Neural progenitor cell (in vitro differentiated cells): ENCODE results near the gene NCKIPSD. TPM values are rescaled to one million over a fixed set of nuclear protein-coding genes. Genes with fewer than 3 reads are reported as not detected.
"Not testable (repeated sequence)": the region's sequence is repeated elsewhere in the genome, so short reads cannot be mapped to it uniquely, and the experiment has no call there.

Experiments used
- DNase-seq: peaks from one replicate; pipeline ENCODE4 v3.0.0-alpha.2; 2016; ENCODE audit warnings: low spot score
- H2AFZ ChIP-seq: fragments of 200-600 bp; sonication (generic); replicated peaks from 2 replicates; pipeline ENCODE4 v1.6.1; 2016; ENCODE audit warnings: antibody characterized with exemption
- H3F3A ChIP-seq: fragments of 200-600 bp; sonication (generic); 2 replicates; pipeline ENCODE4 v1.6.1; 2016; ENCODE audit warnings: antibody characterized with exemption, low read depth
- H3K27ac ChIP-seq: fragments of 200-600 bp; sonication (generic); 2 replicates; pipeline ENCODE4 v1.5.1; 2016; ENCODE audit warnings: mild to moderate bottlenecking
- H3K27me3 ChIP-seq: fragments of 200-600 bp; sonication (generic); 2 replicates; pipeline ENCODE4 v1.6.1; 2016; ENCODE audit warnings: mild to moderate bottlenecking, moderate library complexity
- H3K36me3 ChIP-seq: fragments of 200-600 bp; sonication (generic); 2 replicates; pipeline ENCODE4 v1.5.1; 2016
- H3K4me1 ChIP-seq: fragments of 200-600 bp; sonication (generic); 2 replicates; pipeline ENCODE4 v1.6.1; 2016; ENCODE audit warnings: mixed run types
- H3K4me2 ChIP-seq: fragments of 200-600 bp; sonication (generic); 2 replicates; pipeline ENCODE4 v1.6.1; 2016
- H3K4me3 ChIP-seq: fragments of 200-600 bp; sonication (generic); 2 replicates; pipeline ENCODE4 v1.5.1; 2016
- H3K79me2 ChIP-seq: fragments of 200-600 bp; sonication (generic); 2 replicates; pipeline ENCODE4 v1.6.1; 2016; ENCODE audit warnings: low read depth
- H3K9ac ChIP-seq: fragments of 200-600 bp; sonication (generic); 2 replicates; pipeline ENCODE4 v1.6.1; 2016
- H3K9me3 ChIP-seq: fragments of 200-600 bp; sonication (generic); 2 replicates; pipeline ENCODE4 v1.5.1; 2016; ENCODE audit warnings: low read depth
- H4K20me1 ChIP-seq: fragments of 200-600 bp; sonication (generic); 2 replicates; pipeline ENCODE4 v1.6.1; 2016; ENCODE audit warnings: low read depth
- H3K27ac Mint-ChIP-seq: 3 replicates; pipeline ENCODE4 v1.8.0; 2021; ENCODE audit warnings: mixed read lengths
- H3K27me3 Mint-ChIP-seq: 2 replicates; pipeline ENCODE4 v1.8.0; 2022; ENCODE audit warnings: low read depth, mild to moderate bottlenecking, inconsistent platforms, moderate library complexity, mixed read lengths; ENCODE audit not compliant: insufficient read depth
- H3K36me3 Mint-ChIP-seq: 3 replicates; pipeline ENCODE4 v1.8.0; 2021; ENCODE audit warnings: mixed read lengths
- H3K4me1 Mint-ChIP-seq: 3 replicates; pipeline ENCODE4 v1.8.0; 2021; ENCODE audit warnings: mixed read lengths
- H3K4me3 Mint-ChIP-seq: 3 replicates; pipeline ENCODE4 v1.8.0; 2021; ENCODE audit warnings: mild to moderate bottlenecking, moderate library complexity, mixed read lengths
- H3K9me3 Mint-ChIP-seq: 3 replicates; pipeline ENCODE4 v1.8.0; 2020; ENCODE audit warnings: mixed read lengths
- EZH2 ChIP-seq: fragments of 200-600 bp; sonication (generic); IDR thresholded peaks from 2 replicates; pipeline ENCODE4 v1.6.1; 2017; ENCODE audit warnings: antibody characterized with exemption, mild to moderate bottlenecking, moderate library complexity
- total RNA-seq: library from RNA; depleted of rRNA; stranded (reverse); fragments of >200 nt; gene quantifications from 2 replicates; pipeline ENCODE4 v1.2.3, GENCODE V29; 2015; ENCODE audit warnings: low replicate concordance
- TF ChIP-seq, protein P1 (sequence below): fragments of 200-600 bp; sonication (generic); IDR thresholded peaks from 2 replicates; pipeline ENCODE4 v1.5.1; 2017; ENCODE audit warnings: antibody characterized with exemption, mild to moderate bottlenecking

The NCKIPSD gene
- total RNA-seq: 32.8 and 69.1 TPM in 2 replicates

DNA sequence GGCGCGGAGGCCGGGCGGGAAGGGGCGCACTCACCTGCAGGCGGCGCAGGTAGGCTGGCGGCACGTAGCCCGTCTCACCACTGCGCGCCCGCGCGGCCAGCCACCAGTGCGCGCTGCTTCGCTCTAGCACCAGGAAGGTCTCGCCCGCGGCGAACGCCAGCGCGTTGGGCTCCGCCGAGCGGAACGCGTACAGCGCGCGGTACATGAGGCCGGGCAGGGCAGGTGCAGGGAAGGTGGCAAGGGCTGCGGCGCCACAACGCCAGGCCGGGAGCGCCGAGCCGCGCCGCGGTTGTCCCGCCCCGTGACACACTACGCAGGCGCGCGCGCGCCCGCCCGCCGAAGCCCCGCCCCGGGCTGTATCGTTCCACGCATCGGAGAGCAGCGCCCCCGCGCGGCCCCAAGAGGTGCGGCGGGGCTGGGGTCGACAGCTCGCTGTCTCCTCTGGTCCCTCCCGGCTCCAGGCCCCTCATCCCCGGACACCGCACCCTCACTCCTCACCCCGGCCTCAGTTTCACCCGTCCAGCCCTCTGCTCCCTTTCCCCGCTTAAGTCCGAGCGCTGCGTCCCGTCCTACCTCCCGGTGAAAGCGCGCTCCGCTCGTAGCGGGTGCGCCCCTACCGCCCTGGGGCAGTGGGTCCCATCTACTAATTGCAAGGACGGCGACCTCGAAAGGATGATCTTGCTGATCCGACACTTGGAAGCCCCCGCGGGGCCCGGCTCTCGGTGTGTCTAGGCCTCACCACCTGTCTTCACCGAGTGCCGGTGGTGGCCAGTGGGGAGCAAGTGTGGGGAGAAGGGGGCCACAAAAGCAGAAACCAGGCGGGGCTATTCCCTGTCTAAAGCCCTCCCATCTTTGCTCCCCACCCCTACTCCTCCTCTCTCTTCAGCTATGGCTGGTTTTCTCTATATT, at the start of gene NCKIPSD:
NCKIPSD (minus strand) TSS at position 313 of the 909 bp plus-strand sequence; CDS start at position 205, 108 bp downstream.
- Histone ChIP-seq H2AFZ (peak within 1 kb of the TSS; percentile 97), H3K36me3 (peaks cover under 1% of the 10 kb centered on the region), H3K4me3 (peak within 1 kb of the TSS; percentile 97), H3K4me2 (peak within 1 kb of the TSS; percentile 88), H3F3A (peaks cover 50% of the 10 kb centered on the region), H3K27me3 (no peaks in the 10 kb centered on the region), H3K9ac (peak within 1 kb of the TSS; percentile 74), H3K4me1 (peaks cover 9% of the 10 kb centered on the region), H3K27ac (peak within 1 kb of the TSS; percentile 38), H3K9me3 (no peaks in the 10 kb centered on the region), H4K20me1 (peaks cover 69% of the 10 kb centered on the region), H3K79me2 (peaks cover 29% of the 10 kb centered on the region)
- peaks cover 19% of the 10 kb centered on the region for H3K36me3 Mint-ChIP-seq
- peak; percentile 97 for DNase-seq
- no peaks in the 10 kb centered on the region for H3K9me3 Mint-ChIP-seq
- H3K4me3 Mint-ChIP-seq: peak within 1 kb of the TSS; percentile 93
- peaks cover 20% of the 10 kb centered on the region for H3K4me1 Mint-ChIP-seq
- TF ChIP-seq EZH2: no peak
- TF ChIP-seq, protein P1, sequence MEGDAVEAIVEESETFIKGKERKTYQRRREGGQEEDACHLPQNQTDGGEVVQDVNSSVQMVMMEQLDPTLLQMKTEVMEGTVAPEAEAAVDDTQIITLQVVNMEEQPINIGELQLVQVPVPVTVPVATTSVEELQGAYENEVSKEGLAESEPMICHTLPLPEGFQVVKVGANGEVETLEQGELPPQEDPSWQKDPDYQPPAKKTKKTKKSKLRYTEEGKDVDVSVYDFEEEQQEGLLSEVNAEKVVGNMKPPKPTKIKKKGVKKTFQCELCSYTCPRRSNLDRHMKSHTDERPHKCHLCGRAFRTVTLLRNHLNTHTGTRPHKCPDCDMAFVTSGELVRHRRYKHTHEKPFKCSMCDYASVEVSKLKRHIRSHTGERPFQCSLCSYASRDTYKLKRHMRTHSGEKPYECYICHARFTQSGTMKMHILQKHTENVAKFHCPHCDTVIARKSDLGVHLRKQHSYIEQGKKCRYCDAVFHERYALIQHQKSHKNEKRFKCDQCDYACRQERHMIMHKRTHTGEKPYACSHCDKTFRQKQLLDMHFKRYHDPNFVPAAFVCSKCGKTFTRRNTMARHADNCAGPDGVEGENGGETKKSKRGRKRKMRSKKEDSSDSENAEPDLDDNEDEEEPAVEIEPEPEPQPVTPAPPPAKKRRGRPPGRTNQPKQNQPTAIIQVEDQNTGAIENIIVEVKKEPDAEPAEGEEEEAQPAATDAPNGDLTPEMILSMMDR: peak; percentile 63
- H3K27ac Mint-ChIP-seq: peak within 1 kb of the TSS; percentile 48
- peaks cover 6% of the 10 kb centered on the region for H3K27me3 Mint-ChIP-seq

DNA sequence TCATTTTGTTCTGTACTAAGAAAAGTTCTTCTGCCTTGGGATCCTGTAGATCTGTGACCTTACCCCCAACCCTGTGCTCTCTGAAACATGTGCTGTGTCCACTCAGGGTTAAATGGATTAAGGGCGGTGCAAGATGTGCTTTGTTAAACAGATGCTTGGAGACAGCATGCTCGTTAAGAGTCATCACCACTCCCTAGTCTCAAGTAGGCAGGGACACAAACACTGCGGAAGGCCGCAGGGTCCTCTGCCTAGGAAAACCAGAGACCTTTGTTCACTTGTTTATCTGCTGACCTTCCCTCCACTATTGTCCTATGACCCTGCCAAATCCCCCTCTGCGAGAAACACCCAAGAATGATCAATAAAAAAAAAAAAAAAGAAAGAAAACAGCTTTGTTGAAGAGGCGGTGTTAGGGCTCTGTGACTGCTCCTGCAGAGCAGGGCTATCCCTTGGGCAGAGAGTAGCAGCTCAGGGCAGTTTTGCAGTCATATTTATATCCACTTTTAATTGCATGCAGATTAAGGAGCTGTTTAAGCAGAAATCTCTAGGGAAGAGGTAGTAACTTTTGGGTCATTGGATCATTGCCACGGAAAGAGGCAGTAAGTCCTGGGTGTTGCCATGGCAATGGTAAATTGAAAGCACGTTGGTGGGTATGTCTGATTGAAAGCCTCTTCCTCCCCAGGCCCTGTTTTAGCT, 49.5 kb upstream of the NCKIPSD start:
- Mint-ChIP-seq H3K4me3 (peak overlapping the region; percentile 76), H3K4me1 (peaks cover 14% of the 10 kb centered on the region)
- H3K79me2 ChIP-seq: not testable (repeated sequence)

DNA sequence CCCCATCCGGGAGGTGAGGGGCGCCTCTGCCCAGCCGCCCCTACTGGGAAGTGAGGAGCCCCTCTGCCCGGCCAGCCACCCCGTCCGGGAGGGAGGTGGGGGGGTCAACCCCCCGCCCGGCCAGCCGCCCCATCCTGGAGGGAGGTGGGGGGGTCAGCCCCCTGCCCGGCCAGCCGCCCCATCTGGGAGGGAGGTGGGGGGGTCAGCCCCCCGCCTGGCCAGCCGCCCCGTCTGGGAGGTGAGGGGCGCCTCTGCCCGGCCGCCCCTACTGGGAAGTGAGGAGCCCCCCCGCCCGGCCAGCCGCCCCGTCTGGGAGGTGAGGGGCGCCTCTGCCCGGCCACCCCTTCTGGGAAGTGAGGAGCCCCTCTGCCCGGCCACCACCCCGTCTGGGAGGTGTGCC, 48.8 kb upstream of the NCKIPSD start:
- not testable (repeated sequence) for H3K36me3 ChIP-seq, H3K9me3 ChIP-seq, H3K4me3 ChIP-seq, H3K79me2 ChIP-seq, H3K27ac Mint-ChIP-seq, H4K20me1 ChIP-seq, H3K36me3 Mint-ChIP-seq, H3F3A ChIP-seq, H3K4me1 ChIP-seq, H3K27me3 ChIP-seq, DNase-seq, H3K9ac ChIP-seq, H3K4me3 Mint-ChIP-seq, H3K27ac ChIP-seq, H3K4me2 ChIP-seq, H3K27me3 Mint-ChIP-seq, H2AFZ ChIP-seq
- peaks cover 10% of the 10 kb centered on the region for H3K9me3 Mint-ChIP-seq
- peaks cover 14% of the 10 kb centered on the region for H3K4me1 Mint-ChIP-seq

More for the DNA sequence above, 49.5 kb upstream of the NCKIPSD start:
- not testable (repeated sequence) for H3K27ac ChIP-seq, H2AFZ ChIP-seq, DNase-seq, H3K27me3 ChIP-seq, H3K36me3 Mint-ChIP-seq, H3K27me3 Mint-ChIP-seq, H3K4me3 ChIP-seq, H3K9me3 ChIP-seq, H4K20me1 ChIP-seq, H3F3A ChIP-seq, H3K36me3 ChIP-seq, H3K4me2 ChIP-seq, H3K9ac ChIP-seq, H3K4me1 ChIP-seq
- H3K9me3 Mint-ChIP-seq: peaks cover 10% of the 10 kb centered on the region
- peak overlapping the region; percentile 90 for H3K27ac Mint-ChIP-seq

DNA sequence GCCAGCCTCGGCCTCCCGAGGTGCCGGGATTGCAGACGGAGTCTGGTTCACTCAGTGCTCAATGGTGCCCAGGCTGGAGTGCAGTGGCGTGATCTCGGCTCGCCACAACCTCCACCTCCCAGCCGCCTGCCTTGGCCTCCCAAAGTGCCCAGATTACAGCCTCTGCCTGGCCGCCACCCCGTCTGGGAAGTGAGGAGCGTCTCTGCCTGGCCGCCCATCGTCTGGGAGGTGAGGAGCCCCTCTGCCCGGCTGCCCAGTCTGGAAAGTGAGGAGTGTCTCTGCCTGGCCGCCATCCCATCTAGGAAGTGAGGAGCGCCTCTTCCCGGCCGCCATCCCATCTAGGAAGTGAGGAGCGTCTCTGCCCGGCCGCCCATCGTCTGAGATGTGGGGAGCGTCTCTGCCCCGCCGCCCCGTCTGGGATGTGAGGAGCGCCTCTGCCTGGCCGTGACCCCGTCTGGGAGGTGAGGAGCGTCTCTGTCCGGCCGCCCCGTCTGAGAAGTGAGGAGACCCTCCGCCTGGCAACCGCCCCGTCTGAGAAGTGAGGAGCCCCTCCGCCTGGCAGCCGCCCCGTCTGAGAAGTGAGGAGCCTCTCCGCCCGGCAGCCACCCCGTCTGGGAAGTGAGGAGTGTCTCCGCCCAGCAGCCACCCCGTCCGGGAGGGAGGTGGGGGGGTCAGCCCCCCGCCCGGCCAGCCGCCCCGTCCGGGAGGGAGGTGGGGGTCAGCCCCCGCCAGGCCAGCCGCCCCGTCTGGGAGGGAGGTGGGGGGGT, 48.2 kb upstream of the NCKIPSD start:
- not testable (repeated sequence) for H3K36me3 Mint-ChIP-seq, H3K27ac Mint-ChIP-seq

More for the DNA sequence above, 48.2 kb upstream of the NCKIPSD start:
- H3K27ac ChIP-seq, H3K79me2 ChIP-seq, DNase-seq, H2AFZ ChIP-seq, H3K9me3 ChIP-seq, H4K20me1 ChIP-seq, H3K4me1 ChIP-seq, H3K36me3 ChIP-seq, H3K27me3 ChIP-seq, H3K9ac ChIP-seq, H3K4me2 ChIP-seq, H3K4me3 Mint-ChIP-seq, H3K4me3 ChIP-seq, H3F3A ChIP-seq, H3K27me3 Mint-ChIP-seq: not testable (repeated sequence)
- peaks cover 14% of the 10 kb centered on the region for H3K4me1 Mint-ChIP-seq
- H3K9me3 Mint-ChIP-seq: peaks cover 10% of the 10 kb centered on the region
